D721Med (cell line): ENCODE data around the gene ADM2.

ENCODE experiments used
- DNase-seq: peaks from one replicate; pipeline ENCODE4 v3.0.0; 2011; ENCODE audit warnings: low spot score; ENCODE audit not compliant: insufficient read length
- FAIRE-seq: peaks from 2 replicates; lab custom pipeline; 2011; peaks lifted over from hg19 to GRCh38; lab: Jason Lieb, UNC
- CTCF ChIP-seq: IDR thresholded peaks from 2 replicates; pipeline ENCODE4 v1.5.1; 2012; ENCODE audit warnings: mild to moderate bottlenecking, control low read depth; ENCODE audit not compliant: insufficient read depth; ENCODE audit errors: missing control alignments

Gene ADM2

DNA sequence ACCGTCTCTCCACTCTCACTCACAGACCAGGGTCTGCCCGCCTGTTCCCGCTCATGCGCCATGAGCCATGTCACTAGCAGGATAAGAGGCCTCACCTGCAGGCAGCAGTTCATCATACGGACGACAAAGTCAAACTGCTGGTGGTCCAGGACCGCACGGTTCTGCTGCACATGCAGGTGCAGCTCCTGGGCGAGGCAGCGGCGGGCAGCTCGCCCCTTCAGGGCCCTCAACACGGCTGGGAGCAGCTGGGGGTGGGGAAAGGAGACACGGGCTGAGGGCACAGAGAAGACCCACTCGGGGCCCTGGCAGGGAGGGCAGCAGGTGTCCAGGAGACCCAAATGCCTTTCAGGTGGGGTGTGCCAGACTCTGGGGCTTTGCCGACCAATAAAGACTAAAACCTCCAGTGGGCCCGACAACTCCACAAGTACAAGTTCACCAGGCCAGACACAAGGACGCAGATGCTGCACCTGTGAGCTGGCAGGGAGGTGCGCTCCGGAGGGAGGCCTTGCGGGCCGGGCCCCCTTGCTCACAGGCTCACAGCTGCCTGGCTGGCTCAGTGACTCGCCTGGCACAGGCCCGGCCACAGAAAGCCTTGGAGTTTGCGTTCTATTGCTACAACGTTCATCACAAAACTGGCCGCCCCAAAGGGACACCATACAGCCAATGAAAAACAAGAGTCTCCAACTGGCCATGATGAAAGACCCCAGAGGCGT lies 18.0 kb upstream of the ADM2 start:
- FAIRE-seq (no peak), DNase-seq (no peak)
- no peak for TF ChIP-seq CTCF

DNA sequence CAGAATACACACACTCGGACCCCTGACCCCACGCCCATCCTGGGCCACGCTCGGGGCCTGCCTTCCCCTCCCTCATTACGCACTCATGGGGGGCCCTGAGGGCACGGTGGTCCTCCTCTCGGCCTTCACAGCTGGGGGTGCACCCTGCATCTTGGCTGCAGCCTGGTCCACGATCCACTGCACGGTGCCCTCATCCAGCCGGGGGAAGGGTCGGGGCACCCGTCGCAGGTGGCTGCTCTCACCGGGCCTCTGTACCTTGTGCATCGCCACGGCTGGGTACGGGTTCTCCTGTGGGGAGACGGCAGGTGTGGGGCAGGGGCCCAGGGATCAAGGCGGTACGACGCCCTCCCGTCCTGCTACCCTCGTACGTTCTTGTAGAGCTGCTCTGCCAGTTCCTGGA lies 16.9 kb upstream of the ADM2 start:
- no peak for DNase-seq
- no peak for TF ChIP-seq CTCF
- no peak for FAIRE-seq

- TF ChIP-seq CTCF = no peak
- FAIRE-seq (no peak), DNase-seq (no peak)
Observed at GRCh38 chr22:50465066-50465930, 16.0 kb upstream of the ADM2 start.

DNA sequence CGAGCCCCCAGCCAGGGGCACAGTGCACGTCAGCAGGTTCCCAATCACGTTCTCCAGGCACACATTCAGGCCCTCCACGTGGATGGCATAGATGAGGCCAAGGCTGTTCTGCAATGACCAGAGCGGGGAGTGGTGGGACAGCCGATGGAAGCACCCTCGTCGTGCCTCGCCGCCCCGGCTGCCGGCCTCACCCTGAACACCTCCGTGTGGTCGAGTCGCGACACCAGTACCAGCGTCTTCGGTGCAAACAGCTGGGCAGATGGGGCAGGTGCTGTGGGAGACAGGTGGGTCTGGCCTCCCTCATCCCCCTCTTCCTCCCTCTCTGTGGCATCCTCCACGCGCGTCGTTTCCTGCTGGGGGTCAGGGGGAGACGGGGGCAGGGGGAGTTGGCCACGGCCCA lies 14.0 kb upstream of the ADM2 start:
- TF ChIP-seq CTCF = no peak
- FAIRE-seq (no peak), DNase-seq (no peak)

- TF ChIP-seq CTCF = no peak
- DNase-seq = no peak
- no peak for FAIRE-seq
Observed at GRCh38 chr22:50467773-50468440, 13.4 kb upstream of the ADM2 start.

DNA sequence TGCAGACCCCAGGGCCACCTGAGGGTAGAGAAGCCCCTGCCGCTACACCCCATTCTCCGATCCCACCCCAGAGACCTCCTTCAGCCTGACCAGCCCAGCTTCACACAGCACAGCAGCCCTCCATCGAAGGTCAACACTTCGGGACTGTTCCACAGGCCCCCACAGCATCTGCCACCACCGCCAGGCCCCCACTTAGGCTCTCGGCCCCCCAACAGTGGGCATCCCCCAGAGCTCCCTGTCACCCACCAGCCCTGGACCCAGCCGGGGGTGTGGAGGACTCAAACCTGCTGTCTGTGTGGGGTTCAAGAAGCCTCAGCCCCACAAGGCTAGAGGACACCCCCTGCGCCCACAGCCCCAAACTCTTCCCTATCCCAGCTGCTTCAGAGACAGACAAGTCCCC lies 12.7 kb upstream of the ADM2 start:
- FAIRE-seq = no peak
- no peak for TF ChIP-seq CTCF

More for the DNA sequence above, 12.7 kb upstream of the ADM2 start:
- no peak for DNase-seq
